IMR-90 (cell line): ENCODE measurements around the gene KLHL3.

Experiments
- FOS ChIP-seq: fragments of 150-350 bp; IDR thresholded peaks from 2 replicates; pipeline ENCODE4 v1.6.1; 2016; ENCODE audit warnings: low read depth, low read length
- POLR2A ChIP-seq: IDR thresholded peaks from 2 replicates; pipeline ENCODE4 v1.6.1; 2012; ENCODE audit warnings: mild to moderate bottlenecking, low read depth, low read length
- RAD21 ChIP-seq: IDR thresholded peaks from 2 replicates; pipeline ENCODE4 v1.6.1; 2012; ENCODE audit warnings: low read length, improper control_type of control experiment
- SMC3 ChIP-seq: fragments of 150-350 bp; IDR thresholded peaks from 2 replicates; pipeline ENCODE4 v1.6.1; 2016; ENCODE audit warnings: low read depth, mild to moderate bottlenecking, antibody characterized with exemption, low read length, moderate library complexity
- TF ChIP-seq, protein P1 (sequence below): conservative IDR thresholded peaks from 2 replicates; pipeline ENCODE4 v1.5.1; 2012; ENCODE audit warnings: mild to moderate bottlenecking, low read depth, low read length, improper control_type of control experiment

DNA sequence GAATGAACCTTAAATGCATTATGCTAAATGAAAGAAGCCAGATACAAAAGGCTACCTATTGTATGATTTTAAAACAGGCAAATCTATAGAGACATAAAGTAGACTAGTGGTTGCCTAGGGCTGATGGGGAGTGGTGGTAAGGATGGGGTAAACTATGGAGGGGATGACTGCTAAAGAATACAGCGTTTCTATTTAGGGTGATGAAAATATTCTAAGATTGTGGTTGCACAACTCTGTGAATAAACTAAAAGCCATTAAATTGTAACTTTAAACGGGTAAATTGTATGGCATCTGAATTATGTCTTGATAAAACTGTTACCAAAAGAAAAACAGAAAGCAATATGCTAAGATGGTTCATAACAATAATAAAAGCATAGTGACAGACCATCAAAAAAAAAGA lies 21.4 kb downstream of the KLHL3 start:
- TF ChIP-seq, protein P1, sequence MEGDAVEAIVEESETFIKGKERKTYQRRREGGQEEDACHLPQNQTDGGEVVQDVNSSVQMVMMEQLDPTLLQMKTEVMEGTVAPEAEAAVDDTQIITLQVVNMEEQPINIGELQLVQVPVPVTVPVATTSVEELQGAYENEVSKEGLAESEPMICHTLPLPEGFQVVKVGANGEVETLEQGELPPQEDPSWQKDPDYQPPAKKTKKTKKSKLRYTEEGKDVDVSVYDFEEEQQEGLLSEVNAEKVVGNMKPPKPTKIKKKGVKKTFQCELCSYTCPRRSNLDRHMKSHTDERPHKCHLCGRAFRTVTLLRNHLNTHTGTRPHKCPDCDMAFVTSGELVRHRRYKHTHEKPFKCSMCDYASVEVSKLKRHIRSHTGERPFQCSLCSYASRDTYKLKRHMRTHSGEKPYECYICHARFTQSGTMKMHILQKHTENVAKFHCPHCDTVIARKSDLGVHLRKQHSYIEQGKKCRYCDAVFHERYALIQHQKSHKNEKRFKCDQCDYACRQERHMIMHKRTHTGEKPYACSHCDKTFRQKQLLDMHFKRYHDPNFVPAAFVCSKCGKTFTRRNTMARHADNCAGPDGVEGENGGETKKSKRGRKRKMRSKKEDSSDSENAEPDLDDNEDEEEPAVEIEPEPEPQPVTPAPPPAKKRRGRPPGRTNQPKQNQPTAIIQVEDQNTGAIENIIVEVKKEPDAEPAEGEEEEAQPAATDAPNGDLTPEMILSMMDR: no peak
- no peak for TF ChIP-seq RAD21
- no peak for TF ChIP-seq POLR2A
- TF ChIP-seq SMC3: no peak
- TF ChIP-seq FOS: no peak
